Peyer's patch (tissue), 4 donors: ENCODE results near the gene CSRP1.

Experiments
- CTCF ChIP-seq, 6 experiments: fragments of 450-650 bp in 4 of 6; fragments of 200-600 bp in 2 of 6; sonication (generic) in 1 of 6; IDR thresholded peaks; one replicate each; pipeline ENCODE4 v1.5.1; 2017 to 2019; ENCODE audit warnings: antibody characterized with exemption in 6 of 6, mild to moderate bottlenecking in 3 of 6, moderate library complexity in 1 of 6
- POLR2A ChIP-seq, 2 donors: fragments of 450-650 bp; IDR thresholded peaks; one replicate each; pipeline ENCODE4 v1.5.1; 2017; ENCODE audit warnings: antibody characterized with exemption in 2 of 2, mild to moderate bottlenecking in 2 of 2, moderate library complexity in 2 of 2

DNA sequence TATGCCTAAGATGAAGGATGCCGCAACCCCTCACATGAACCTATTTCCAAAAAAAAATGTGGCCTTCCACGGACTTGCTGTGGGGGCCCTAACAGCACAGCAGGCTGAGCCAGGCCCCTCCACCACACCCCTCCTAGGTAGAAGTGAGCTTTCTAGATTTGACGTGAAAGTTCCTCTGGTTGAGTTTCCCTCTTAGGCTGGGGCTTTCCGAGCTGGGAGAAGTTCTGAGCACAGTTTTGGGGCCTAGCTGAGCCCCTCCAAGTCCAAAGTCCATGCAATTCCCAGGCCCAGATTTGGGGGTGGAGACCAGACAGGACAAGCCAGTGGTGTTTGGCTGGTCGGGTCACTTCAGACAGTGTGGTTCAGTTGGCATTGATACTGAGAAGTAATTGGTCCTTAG lies 24.2 kb downstream of the CSRP1 start:
- TF ChIP-seq CTCF (IDR thresholded peaks at IDR 0.05) (no peak), POLR2A (IDR thresholded peaks at IDR 0.05) (no peak)
